A673 (cell line): ENCODE data around the gene CAMTA2. TPM values are rescaled to one million over a fixed set of nuclear protein-coding genes. Genes with fewer than 3 reads are reported as not detected.

Experiments
- BruUV-seq: library from RNA; stranded (reverse); fragments of 400-500 nt; replicated peaks from 2 replicates; lab custom pipeline; 2021; lab: Mats Ljungman, UMichigan
- CTCF ChIA-PET: fragments of 300-600 bp; sonication (Branson Sonifier 250); formaldehyde crosslinking; loops from one replicate; lab custom pipeline; 2022; ENCODE audit warnings: antibody characterized with exemption; lab: Charles Lee
- POLR2A ChIA-PET: fragments of 300-600 bp; sonication (Branson Sonifier 250); formaldehyde crosslinking; loops from one replicate; lab custom pipeline; 2022; ENCODE audit warnings: antibody characterized with exemption; ENCODE audit not compliant: low non-redundant PET; lab: Charles Lee
- DNase-seq: peaks from one replicate; pipeline ENCODE4 v3.0.0-alpha.2; 2015; ENCODE audit warnings: low spot score
- H3K27ac ChIP-seq: fragments of 200-600 bp; sonication (generic); 2 replicates; pipeline ENCODE4 v1.5.1; 2016; ENCODE audit warnings: mixed run types, low read depth, mild to moderate bottlenecking, mixed read lengths, antibody characterized with exemption, low read length; ENCODE audit not compliant: poor library complexity, severe bottlenecking
- H3K27me3 ChIP-seq: fragments of 200-600 bp; sonication (generic); replicated peaks from 2 replicates; pipeline ENCODE4 v1.6.1; 2017; ENCODE audit warnings: mixed run types, low read depth, mild to moderate bottlenecking, mixed read lengths, antibody characterized with exemption, low read length; ENCODE audit not compliant: insufficient read depth, poor library complexity
- H3K36me3 ChIP-seq: fragments of 200-600 bp; sonication (generic); 2 replicates; pipeline ENCODE4 v1.6.1; 2016; ENCODE audit warnings: mixed run types, mild to moderate bottlenecking, mixed read lengths, antibody characterized with exemption, low read length; ENCODE audit not compliant: insufficient read depth, poor library complexity, severe bottlenecking
- H3K4me1 ChIP-seq: fragments of 200-600 bp; sonication (generic); 2 replicates; pipeline ENCODE4 v1.6.1; 2017; ENCODE audit warnings: mixed run types, mild to moderate bottlenecking, mixed read lengths, antibody characterized with exemption, low read length; ENCODE audit not compliant: insufficient read depth, poor library complexity, severe bottlenecking
- H3K4me3 ChIP-seq: fragments of 200-600 bp; sonication (generic); 2 replicates; pipeline ENCODE4 v1.5.1; 2016; ENCODE audit warnings: low read depth, mixed run types, mild to moderate bottlenecking, mixed read lengths, low read length; ENCODE audit not compliant: poor library complexity, severe bottlenecking
- H3K9me3 ChIP-seq: fragments of 200-600 bp; sonication (generic); 2 replicates; pipeline ENCODE4 v1.6.1; 2016; ENCODE audit warnings: mixed run types, low read depth, mild to moderate bottlenecking, mixed read lengths, antibody characterized with exemption, low read length; ENCODE audit not compliant: poor library complexity, severe bottlenecking
- EZH2 ChIP-seq: fragments of 200-600 bp; sonication (generic); IDR thresholded peaks from 2 replicates; pipeline ENCODE4 v1.6.1; 2017; ENCODE audit warnings: borderline replicate concordance, low read depth, mild to moderate bottlenecking, mixed read lengths, antibody characterized with exemption, low read length; ENCODE audit not compliant: poor library complexity, severe bottlenecking
- intact Hi-C: fragments of 100-400 bp; cut with micrococcal nuclease; formaldehyde crosslinking; loops from one replicate; pipeline ENCODE4 v1.10.0; 2022; ENCODE audit not compliant: unreplicated experiment
- total RNA-seq: library from RNA; stranded (reverse); gene quantifications from 2 replicates; pipeline ENCODE4 v1.2.3, GENCODE V29; 2021
- TF ChIP-seq, protein P1 (sequence below): fragments of 300-800, 200-600 bp; sonication (generic); conservative IDR thresholded peaks from 2 replicates; pipeline ENCODE4 v1.5.1; 2017; ENCODE audit warnings: low read depth, mild to moderate bottlenecking, antibody characterized with exemption, low read length, moderate library complexity, mixed read lengths

CAMTA2 gene
- total RNA-seq, 1 experiment from 2014 or later, result 16.3 TPM

DNA sequence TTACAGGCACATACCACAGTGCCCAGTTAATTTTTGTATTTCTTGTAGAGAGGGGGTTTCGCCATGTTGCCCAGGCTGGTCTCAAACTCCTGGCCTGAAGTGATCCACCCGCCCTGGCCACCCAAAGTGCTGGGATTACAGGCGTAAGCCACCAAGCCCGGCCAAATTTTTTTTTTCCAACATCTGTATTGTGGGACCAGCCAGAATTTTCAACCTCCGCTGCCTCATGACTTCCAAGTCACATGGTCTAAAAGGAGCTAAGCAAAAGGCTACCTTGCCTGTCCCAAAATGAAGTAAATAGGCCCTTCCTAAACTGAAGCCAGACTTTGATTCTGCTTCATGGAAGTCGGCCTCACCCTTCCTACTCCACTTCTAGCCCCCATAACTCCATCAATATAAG, 15.6 kb downstream of the CAMTA2 start:
- Histone ChIP-seq H3K27ac (no peak overlapping the region), H3K9me3 (no peaks in the 10 kb centered on the region), H3K36me3 (no peaks in the 10 kb centered on the region), H3K27me3 (no peaks in the 10 kb centered on the region), H3K4me1 (peaks cover 11% of the 10 kb centered on the region), H3K4me3 (no peak overlapping the region)
- intact Hi-C loops, result no loop called here
- DNase-seq, result no peak
- no TSS peak for BruUV-seq
- no peak for TF ChIP-seq EZH2
- TF ChIP-seq, protein P1, sequence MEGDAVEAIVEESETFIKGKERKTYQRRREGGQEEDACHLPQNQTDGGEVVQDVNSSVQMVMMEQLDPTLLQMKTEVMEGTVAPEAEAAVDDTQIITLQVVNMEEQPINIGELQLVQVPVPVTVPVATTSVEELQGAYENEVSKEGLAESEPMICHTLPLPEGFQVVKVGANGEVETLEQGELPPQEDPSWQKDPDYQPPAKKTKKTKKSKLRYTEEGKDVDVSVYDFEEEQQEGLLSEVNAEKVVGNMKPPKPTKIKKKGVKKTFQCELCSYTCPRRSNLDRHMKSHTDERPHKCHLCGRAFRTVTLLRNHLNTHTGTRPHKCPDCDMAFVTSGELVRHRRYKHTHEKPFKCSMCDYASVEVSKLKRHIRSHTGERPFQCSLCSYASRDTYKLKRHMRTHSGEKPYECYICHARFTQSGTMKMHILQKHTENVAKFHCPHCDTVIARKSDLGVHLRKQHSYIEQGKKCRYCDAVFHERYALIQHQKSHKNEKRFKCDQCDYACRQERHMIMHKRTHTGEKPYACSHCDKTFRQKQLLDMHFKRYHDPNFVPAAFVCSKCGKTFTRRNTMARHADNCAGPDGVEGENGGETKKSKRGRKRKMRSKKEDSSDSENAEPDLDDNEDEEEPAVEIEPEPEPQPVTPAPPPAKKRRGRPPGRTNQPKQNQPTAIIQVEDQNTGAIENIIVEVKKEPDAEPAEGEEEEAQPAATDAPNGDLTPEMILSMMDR, result no peak
- ChIA-PET CTCF (no interaction called here), POLR2A (no interaction called here)

DNA sequence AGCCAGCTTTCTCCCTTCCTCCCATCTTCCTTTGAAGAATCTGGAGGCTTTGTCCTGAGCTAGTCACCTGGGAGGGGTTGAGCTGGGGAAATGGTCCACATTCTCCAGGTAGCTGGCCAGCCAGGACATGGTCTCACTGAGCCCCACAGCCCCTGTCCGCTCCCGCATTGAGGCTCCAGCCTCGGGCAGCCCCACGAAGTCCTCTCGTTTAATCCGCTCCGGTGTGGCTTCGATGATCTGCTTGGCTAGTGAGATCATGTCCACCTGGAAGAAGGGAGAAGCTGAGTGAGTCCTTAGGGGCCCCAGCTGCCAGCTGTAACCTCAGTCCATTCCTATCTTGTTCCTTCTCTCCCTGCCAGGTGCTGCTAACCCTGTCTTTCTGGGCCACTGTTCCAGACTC, 17.2 kb downstream of the CAMTA2 start:
- ChIA-PET POLR2A (no interaction called here), CTCF (no interaction called here)
- no peak overlapping the region for H3K4me3 ChIP-seq
- intact Hi-C loops, result no loop called here
- no TSS peak for BruUV-seq
- H3K27ac ChIP-seq, result peak overlapping the region; percentile 21
- TF ChIP-seq, protein P1, result no peak
- no peak for TF ChIP-seq EZH2
- no peak for DNase-seq
- no peaks in the 10 kb centered on the region for H3K27me3 ChIP-seq
- H3K36me3 ChIP-seq, result peaks cover 9% of the 10 kb centered on the region
- H3K9me3 ChIP-seq, result no peaks in the 10 kb centered on the region
- H3K4me1 ChIP-seq, result peaks cover 17% of the 10 kb centered on the region

DNA sequence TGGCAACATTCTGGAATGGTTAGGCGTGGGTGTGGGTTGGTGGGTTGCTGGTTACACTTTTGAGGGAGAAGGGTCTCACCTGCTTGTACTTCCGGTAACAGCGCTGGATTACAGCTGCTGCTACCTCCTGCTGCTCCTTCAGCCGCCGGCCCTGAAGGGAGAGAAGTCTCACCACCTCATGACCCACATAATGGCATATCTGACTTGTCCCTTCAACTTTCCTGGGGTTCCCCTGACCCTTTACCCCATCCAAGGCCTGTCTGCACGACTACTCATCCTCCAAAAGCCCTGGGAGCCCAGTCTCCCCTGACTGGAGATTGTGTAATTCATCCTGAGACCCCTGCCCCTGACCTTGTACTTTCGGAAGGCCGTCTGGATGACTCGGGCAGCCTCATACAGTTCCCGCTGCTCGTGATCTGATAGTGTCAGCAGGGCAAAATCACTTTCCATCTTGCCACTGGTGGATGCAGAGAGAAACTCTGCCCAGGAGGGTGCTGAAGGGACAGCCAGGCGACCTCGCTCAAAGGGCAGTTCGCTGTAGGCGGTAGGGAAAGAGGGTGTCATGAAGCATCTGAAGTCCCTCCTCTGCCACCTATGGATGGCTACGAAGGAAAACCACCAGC, 17.8 kb downstream of the CAMTA2 start:
- no TSS peak for BruUV-seq
- DNase-seq, result no peak

More for the DNA sequence above, 17.8 kb downstream of the CAMTA2 start:
- TF ChIP-seq, protein P1, result no peak
- TF ChIP-seq EZH2, result no peak
- Histone ChIP-seq H3K4me3 (peak overlapping the region; percentile 59), H3K9me3 (no peaks in the 10 kb centered on the region), H3K36me3 (peaks cover 12% of the 10 kb centered on the region), H3K27ac (peak overlapping the region; percentile 94), H3K27me3 (no peaks in the 10 kb centered on the region), H3K4me1 (peaks cover 17% of the 10 kb centered on the region)
- intact Hi-C loops, result no loop called here
- CTCF ChIA-PET, result no interaction called here
- POLR2A ChIA-PET, result no interaction called here
